HG02642 (cell line): ENCODE data around the gene MYO10.

ENCODE experiments used
- ATAC-seq: cut with Tn5 transposase; IDR thresholded peaks from one replicate; pipeline ENCODE4 v1.9.1; 2021; ENCODE audit warnings: mild to moderate bottlenecking; ENCODE audit not compliant: unreplicated experiment, poor library complexity

MYO10 gene

DNA sequence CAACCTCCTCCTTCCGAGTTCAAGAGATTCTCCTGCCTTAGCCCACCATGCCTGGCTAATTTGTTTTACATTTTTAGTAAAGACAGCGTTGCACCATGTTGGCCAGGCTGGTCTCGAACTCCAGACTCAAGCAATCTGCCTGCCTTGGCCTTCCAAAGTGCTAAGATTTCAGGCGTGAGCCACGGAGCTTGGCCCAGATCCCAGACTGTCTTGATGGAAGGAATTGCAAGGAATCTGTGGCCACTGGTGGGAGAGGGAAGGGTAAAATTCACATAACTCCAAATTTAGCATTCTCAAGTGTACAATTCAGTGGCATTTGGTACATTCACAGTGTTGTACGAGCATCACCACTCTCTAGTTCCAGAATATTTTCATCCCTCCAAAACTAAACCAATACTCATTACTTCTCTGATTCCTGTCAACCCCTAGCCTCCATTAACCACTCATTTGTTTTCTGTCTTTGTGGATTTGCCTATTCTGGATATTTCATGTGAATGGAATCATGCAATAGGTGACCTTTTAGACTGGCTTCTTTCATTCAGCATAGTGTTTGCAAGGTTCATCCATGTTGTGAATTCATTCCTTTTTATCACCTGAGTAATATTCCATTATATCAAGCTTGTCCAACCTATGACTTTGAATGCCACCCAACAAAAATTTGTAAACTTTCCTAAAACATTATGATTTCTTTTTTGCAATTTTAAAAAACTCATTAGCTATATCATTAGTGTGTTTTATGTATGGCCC lies 8.9 kb upstream of the MYO10 start:
- ATAC-seq = no peak

DNA sequence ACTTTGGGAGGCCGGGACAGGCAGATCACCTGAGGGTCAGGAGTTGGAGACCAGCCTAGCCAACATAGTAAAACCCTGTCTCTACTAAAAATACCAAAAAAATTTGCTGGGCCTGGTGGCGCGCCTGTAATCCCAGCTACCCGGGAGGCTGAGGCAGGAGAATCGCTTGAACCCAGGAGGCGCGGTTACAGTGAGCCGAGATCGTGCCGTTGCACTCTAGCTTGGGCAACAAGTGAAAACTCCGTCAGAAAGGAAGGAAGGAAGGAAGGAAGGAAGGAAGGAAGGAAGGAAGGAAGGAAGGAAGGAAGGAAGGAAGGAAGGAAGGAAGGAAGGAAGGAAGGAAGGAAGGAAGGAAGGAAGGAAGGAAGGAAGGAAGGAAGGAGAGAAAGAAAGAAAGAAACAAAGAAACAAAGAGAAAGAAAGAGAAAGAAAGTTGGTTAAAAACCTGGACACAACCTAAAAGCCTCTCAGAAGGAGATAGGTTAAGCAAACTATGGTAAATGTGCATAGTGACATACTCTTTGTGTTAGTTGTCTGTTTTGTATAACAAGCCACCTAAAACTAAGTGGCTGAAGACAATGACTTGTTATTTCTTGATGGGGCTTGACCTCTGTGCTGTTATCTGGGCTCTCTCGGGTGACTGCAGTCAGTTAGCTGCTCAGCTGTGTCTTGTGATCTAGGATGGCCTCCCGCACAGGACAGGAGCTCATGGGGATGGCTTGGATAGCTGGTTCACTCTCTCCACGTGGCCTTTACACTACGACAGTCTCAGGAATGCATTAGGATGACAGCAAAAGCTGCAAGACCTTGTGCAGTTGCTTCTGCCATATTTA lies 8.0 kb upstream of the MYO10 start:
- no peak for ATAC-seq

DNA sequence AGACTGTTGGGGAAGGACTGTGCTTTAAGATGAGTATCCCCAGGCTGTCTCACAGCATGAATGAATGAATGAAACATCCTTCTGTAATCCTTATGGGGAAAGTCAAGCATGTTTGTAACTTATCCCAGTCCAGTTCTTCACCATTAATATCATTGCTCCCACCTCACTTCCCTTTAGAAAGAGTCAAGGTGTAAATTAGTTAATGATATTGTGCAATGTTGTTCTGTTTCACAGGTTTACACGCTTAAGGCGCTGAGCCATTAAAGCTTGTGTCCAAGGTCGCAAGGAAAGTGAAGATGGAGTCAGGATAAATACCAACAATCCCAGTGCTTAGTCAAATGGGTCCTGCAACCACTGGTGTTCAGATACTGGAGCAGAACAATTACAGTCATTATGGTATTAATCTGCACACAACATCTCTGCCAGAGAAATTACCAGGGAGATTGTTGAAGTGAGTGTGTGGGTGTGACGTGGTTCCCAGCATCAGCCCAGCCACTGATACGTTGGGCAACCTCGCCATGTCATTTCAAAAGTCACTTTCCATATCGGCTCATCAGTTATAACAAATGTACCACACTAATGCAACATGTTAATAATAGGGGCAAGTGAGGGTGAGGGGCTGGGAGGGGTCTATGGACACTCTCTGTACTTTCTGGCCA lies 1.5 kb upstream of the MYO10 start:
- no peak for ATAC-seq

DNA sequence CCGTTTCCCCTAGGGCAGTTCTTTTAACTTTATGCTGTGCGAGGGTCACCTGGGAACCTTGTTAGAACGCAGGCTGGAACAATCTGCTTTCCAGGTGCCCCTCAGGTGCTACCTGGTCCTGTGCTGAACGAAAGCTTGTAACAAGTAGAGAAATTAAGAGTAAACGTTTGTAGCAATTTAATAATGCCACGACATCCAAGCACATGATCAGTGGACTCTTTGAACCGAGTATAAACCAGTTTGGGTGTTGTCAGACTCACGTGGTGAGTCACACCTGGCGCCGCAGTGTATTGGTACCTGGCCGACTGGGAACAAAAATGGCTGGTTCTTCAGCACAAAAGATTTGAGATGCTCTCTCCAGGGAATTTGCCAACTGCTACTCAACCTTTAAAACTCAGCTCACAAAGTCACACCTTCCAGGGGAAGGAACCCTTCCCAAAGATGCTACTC lies 926 bp upstream of the MYO10 start:
- no peak for ATAC-seq

DNA sequence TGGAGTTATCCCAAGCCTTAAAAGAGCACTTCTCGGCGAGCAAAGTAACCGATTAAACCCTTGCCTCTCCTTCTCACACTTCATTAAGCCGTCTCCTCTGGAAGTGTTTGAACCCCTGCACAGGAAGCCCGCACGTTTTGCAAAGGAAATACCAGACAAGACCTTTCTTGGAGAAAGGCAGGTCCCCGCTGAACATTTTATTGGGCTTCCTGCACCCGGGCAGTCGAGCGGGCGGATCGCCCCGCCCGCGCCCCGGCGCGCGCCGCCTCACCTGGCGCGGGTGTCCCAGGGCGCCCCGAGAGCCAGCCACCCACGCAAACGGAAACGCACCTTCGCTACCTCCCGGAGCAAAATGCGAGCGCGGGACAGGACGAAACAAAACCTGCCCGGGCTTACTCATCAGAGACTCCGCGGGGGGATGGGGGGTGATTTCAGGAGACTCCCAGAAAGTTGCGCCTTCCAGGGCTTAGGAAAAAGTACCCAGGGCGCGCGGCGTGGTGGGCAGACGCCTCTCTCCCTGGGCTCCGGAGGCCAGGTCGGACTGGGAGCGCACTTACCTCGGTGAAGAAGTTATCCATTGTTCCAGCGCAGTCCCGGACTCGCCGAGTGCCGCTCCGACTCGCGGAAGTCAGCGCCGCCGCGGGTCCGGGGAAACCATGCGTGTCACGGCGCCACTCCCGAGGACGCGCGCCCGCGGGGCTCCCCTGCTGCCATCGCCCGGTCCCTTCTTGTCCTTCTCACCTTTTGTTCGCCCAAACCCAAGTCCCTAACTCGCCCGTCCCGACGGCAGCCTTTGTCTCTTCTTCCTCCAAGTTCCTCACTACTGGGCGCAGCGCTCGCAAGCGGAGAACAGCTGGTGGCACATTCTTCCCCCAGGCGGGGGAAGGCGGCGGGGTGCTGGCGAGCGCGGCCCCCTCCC lies 598 bp downstream of the MYO10 start:
- ATAC-seq = peak; percentile 56

DNA sequence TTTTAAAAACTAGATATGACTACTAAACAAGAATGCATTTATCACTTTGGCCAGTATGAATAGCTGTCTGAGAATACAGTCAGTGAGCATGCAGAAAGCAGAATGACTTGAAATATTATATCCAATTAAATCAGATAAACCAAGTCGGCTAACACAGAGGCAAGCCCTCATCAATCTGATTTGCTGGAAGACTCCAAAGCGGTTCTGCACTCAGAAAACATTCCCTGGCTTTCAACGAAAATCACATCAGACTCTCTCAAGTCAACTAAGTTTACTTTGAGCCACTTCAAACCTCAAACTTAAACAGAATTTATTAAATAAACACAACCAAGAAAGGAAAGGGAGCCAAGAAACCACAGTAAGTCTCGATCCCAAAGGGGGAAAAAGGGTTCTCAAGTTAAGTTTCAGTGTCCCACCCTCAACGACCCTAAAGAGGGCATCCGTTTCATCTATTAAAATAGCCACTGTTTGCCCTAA lies 1.4 kb downstream of the MYO10 start:
- ATAC-seq = no peak

DNA sequence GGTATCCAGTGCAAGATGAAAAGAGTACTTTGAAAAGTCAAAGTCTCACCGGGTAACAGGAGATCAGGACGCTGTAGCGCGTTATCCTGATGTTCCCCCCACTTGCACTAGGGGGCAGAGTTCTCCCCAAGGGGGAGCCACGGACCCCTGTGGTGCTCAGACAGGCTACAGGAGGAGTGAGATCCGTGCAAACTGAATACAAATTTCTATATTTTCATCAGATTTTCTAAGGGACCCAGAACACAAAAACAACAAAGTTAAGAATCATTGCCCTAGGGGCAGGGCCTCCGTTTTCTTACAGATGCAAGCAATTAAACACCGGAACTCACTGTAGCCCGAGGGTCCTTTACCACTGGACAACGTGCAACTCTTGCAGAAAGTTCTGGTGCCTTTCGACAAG lies 2.0 kb downstream of the MYO10 start:
- ATAC-seq = peak; percentile 60

DNA sequence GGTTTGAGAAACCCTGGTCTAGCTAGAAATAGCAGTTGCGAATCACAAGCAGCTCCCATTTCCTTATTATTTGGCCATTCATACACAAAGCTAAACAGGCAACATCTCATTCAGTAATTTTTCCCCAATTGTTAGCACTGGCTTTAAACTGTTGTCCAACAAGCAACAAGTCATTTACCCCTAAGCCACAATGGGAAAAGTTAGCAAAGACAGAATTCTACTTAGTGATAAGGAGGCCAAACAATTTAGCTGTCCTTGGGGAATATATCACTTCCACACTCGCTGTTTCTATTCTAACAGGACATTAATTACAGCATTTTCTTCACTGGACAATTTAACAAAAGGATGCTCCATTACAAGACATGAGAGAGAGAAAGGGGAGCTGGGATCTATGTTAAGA lies 2.8 kb downstream of the MYO10 start:
- no peak for ATAC-seq

DNA sequence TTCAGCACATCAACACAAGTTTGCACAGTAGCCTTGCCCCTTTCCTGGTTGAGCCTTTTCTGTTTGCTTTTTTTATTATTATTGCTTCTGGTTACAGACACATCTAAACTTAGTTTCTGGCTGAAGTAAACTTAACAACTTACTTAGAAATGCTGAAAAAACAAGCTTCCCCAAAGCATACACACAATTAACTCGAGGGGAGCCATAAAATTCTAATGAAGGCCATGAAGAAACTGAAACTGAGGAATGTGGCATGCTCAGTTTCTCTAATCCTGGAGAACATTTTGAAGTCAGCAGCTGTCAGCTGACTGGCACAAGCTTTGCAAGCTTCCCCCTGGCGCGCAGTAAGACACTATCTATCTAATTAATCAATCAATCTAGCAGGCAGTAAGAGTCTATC lies 3.7 kb downstream of the MYO10 start:
- ATAC-seq = no peak

DNA sequence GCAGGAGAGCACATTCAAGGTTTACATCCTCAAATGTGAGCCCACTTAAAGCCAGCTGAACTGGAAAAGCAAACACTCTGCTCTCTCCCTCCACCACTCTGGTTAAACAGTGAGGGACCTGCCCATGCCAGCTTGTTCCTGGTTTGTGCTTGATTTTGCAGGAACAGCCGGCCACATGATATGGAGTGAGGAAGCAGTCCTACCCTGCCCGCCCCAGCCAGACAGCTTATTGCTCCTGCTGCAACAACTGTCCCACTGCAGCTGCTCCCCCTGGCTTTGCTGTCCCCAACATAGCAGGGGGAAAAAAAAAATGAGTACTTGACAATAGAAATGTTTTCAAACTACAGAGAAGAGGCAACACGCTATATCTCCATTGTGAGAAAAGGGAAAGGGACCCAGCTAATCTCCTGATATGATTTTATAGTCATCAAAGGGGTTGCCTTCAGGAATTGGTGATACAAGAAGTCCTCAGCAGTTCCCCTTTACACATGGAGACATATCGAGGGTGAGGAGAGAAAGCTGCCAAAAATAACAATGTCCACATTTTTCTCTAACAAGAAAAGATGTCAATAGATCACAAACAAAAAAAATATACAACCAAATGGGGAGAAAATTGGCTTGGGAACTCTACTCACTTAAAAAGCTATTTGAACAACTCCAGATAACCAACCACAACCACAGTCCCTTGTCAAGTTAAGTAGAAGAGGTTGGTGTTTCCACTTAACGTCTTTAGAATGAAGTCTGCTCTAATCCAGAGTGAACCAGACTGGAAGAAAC lies 4.6 kb downstream of the MYO10 start:
- no peak for ATAC-seq

DNA sequence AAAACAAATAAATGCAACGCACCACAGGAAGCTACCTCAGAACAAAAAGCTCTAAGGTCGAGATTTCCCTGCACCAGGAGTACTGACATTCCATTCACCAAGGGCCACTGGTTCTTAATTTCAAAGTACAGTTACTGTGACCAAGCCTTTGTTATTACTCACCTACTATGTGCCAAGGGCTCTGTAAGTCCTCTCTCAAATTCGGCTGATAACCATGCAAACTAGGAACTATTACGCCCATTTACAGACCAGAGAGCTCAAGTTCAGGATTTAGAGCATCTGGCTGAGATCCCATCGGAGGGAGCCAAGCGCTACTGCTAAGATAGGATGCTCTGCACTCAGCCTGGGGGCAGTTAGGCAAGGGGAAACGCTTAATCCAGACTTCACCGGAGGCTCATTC lies 5.6 kb downstream of the MYO10 start:
- ATAC-seq = no peak

DNA sequence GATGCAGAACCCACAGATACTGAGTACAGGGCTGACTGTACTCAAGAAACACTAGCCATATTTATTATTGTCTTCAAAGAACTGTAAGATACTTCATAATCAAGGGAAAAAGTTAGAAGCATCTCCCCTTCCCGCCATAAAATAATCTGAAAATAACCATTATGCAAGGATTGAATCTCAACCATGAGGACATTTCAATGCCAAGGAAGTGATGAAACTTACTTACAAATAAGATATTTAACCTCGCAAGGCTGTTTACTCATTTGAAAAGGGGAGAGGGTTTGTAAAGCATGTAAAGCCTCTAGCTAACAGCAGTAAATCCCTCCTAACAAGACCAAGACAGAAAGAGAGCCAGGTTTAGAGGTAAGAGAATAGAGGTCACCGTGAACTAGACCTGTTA lies 6.3 kb downstream of the MYO10 start:
- no peak for ATAC-seq

DNA sequence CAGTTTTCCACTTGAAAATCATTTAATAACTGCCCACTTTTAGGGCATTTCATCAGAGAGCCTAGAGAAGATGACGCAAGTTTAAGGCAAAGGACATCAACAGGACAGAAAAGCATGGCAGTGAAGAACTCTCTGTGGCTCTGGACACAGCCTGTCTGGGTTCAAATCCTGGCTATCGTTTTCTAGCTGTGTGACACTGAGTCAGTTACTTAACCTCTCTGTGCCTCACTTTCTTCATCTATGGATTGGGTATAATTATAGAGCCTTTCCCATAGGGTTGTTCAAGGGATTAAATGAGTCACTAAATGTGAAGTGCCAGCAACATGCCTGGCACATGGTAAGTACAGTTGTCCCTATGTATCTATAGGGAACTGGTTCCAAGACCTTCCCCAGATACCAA lies 6.7 kb downstream of the MYO10 start:
- ATAC-seq = no peak

DNA sequence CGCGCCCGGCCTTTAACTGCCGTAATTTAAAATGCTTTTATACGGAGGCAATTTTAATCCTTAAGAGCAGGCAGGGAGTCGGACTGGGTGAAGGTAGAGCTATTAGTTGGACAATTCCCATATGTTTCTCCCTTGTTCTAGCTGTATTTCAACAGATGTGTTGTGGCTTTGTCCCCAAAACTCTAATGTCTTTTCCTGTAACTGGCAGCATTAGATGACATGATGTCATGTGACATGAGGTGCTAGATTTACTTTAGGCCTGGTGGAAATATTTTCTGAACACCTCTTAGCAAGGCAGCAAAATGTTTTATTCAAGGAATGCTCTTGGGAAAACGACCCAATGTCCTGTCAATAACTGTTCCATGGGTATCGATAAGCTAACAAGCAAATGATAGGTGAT lies 8.5 kb downstream of the MYO10 start:
- ATAC-seq = no peak

DNA sequence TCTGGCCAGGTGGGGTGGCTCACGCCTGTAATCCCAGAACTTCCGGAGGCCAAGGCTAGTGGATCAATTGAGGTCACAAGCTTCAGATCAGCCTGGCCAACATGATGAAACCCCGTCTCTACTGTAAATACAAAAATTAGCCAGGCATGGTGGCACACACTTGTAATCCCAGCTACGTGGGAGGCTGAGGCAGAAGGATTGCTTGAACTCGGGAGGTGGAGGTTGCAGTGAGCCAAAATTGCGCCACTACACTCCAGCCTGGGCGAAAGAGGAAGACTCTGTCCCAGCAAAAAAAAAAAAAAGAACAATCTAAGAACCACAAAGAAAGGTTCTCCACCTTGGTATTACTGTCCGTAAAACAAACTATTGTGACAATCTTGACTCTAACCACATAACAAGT lies 9.7 kb downstream of the MYO10 start:
- ATAC-seq = no peak

DNA sequence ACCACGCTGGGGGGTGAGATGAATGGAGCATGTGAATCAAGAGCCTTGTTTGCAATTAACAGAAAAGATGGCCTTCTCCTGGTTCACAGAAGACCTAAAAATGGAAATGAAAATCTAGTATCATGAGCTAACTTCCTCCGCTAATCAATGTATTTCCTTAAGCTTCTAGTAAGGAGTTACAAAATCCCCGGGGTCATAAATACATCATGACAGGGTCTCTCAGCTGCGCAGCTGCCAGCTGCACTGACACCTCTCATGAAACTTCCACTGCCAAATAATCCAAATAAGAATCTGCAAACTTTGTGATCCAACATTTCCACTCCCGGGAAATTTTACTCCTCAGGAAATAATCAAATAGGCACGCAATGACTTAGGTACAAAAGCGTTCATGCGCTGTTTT lies 11.9 kb downstream of the MYO10 start:
- no peak for ATAC-seq

DNA sequence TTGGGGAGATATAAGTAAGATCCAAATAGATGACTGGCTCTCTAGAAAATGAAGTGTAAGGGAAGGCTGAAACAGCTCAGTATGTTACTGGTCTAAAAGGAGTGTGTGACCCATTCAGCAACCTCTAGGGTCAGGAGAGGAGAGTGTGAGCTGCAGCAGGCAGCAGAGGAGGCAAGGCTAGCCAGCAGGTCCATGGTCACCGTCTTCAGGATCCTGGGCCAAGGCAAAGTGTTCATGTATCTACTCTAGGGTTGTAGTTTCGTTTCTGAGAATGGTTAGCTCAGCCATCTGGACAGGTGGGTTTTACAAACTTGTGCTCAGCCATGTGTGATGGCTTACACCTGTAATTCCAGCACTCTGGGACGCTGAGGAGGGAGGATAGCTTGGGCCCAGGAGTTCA lies 13.7 kb downstream of the MYO10 start:
- peak; percentile 54 for ATAC-seq

DNA sequence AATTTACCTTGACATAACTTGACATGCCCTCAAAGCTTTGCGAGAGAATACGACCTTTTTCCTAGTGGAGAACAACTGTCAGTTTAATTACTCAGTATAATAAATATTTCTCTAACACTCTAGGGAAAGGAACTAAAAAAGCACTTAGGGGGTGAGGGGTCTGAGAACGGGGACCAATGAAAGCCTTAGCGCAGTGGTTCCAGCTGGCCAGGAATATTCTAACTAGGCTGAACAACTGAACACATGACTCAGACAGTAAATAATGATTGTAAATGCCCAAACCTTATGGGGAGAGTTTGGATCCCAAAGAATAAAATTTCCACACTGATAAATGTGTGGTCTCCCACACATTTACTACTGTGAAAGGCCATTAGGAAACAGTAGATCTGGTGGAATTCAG lies 14.9 kb downstream of the MYO10 start:
- ATAC-seq = no peak

DNA sequence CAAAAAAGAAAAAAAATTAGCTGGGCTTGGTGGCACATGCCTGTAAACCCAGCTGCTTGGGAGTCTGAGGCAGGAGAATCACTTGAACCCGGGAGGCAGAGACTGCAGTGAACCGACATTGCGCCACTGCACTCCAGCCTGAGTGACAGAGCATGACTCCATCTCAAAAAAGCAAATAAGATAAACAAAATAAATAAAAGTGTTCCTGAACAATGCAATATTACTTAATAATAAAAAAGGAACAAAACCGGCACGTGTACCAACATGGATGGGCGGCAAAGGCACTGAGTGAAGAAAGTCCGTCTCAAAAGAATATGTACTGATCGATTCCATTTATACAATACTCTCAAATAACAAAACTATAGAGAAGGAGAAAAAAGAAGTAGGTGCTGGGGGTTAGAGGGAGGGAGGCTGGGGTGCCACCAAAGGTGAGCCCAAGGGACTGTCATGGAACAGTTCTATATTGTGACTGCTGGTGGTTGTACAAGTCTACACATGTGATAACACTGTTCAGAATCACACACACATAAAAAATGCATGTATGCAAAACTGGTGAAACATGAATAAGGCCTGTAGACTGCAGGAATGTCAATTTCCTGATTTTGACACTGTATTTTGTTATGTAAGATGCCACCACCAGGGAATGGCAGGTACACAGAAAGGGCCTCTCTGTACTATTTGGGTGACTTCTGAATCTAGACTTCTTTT lies 15.8 kb downstream of the MYO10 start:
- ATAC-seq = no peak
